Astrocyte (in vitro differentiated cells and primary cell): ENCODE results near the gene CHDH. TPM values are rescaled to one million over a fixed set of nuclear protein-coding genes. Genes with fewer than 3 reads are reported as not detected.

ENCODE experiments used
- DNase-seq: peaks from one replicate; pipeline ENCODE4 v3.0.0-alpha.2; 2010; ENCODE audit warnings: low read depth
- FAIRE-seq: peaks from 2 replicates; lab custom pipeline; 2011; peaks lifted over from hg19 to GRCh38; lab: Jason Lieb, UNC
- H2AFZ ChIP-seq: 2 replicates; pipeline ENCODE4 v1.6.0; 2012; ENCODE audit warnings: low read depth, low read length, inconsistent platforms
- H3K27ac ChIP-seq: 2 replicates; pipeline ENCODE4 v1.5.1; 2011; ENCODE audit warnings: low read depth, low read length, inconsistent platforms
- H3K27me3 ChIP-seq: 2 replicates; pipeline ENCODE4 v1.6.0; 2011; ENCODE audit warnings: low read length, inconsistent platforms; ENCODE audit not compliant: insufficient read depth
- H3K36me3 ChIP-seq: 2 replicates; pipeline ENCODE4 v1.5.1; 2011; ENCODE audit warnings: low read length, inconsistent platforms; ENCODE audit not compliant: insufficient read depth
- H3K4me1 ChIP-seq: 2 replicates; pipeline ENCODE4 v1.5.1; 2011; ENCODE audit warnings: low read length, inconsistent platforms; ENCODE audit not compliant: insufficient read depth
- H3K4me2 ChIP-seq: 2 replicates; pipeline ENCODE4 v1.6.0; 2012; ENCODE audit warnings: low read length, inconsistent platforms
- H3K4me3 ChIP-seq: 2 replicates; pipeline ENCODE4 v1.5.1; 2011; ENCODE audit warnings: low read depth, mild to moderate bottlenecking, low read length, inconsistent platforms; ENCODE audit not compliant: insufficient read depth
- H3K79me2 ChIP-seq: 2 replicates; pipeline ENCODE4 v1.6.0; 2012; ENCODE audit warnings: mild to moderate bottlenecking, low read length, inconsistent platforms; ENCODE audit not compliant: insufficient read depth
- H3K9ac ChIP-seq: 2 replicates; pipeline ENCODE4 v1.6.0; 2012; ENCODE audit warnings: mild to moderate bottlenecking, low read length, inconsistent platforms
- H3K9me3 ChIP-seq: 2 replicates; pipeline ENCODE4 v1.5.1; 2012; ENCODE audit warnings: low read depth, mild to moderate bottlenecking, low read length, inconsistent platforms; ENCODE audit not compliant: insufficient read depth
- H4K20me1 ChIP-seq: 2 replicates; pipeline ENCODE4 v1.6.0; 2012; ENCODE audit warnings: low read length, inconsistent platforms; ENCODE audit not compliant: insufficient read depth
- H3K27ac Mint-ChIP-seq: one replicate; pipeline ENCODE4 v1.8.0; 2021; ENCODE audit warnings: mild to moderate bottlenecking, mixed read lengths; ENCODE audit not compliant: unreplicated experiment
- H3K27me3 Mint-ChIP-seq: one replicate; pipeline ENCODE4 v1.8.0; 2021; ENCODE audit warnings: low read depth, mixed read lengths; ENCODE audit not compliant: unreplicated experiment
- H3K36me3 Mint-ChIP-seq: one replicate; pipeline ENCODE4 v1.8.0; 2021; ENCODE audit warnings: low read depth, mixed read lengths; ENCODE audit not compliant: unreplicated experiment
- H3K4me1 Mint-ChIP-seq: one replicate; pipeline ENCODE4 v1.8.0; 2021; ENCODE audit warnings: low read depth, mixed read lengths; ENCODE audit not compliant: unreplicated experiment
- H3K4me3 Mint-ChIP-seq: one replicate; pipeline ENCODE4 v1.8.0; 2021; ENCODE audit warnings: mild to moderate bottlenecking, moderate library complexity, mixed read lengths; ENCODE audit not compliant: unreplicated experiment
- H3K9me3 Mint-ChIP-seq: one replicate; pipeline ENCODE4 v1.8.0; 2021; ENCODE audit warnings: mild to moderate bottlenecking, mixed read lengths; ENCODE audit not compliant: unreplicated experiment
- CTCF ChIP-seq: IDR thresholded peaks from 2 replicates; pipeline ENCODE4 v1.5.1; 2011; ENCODE audit warnings: low read depth, mild to moderate bottlenecking, inconsistent platforms, low read length, moderate library complexity; ENCODE audit not compliant: insufficient read depth
- EZH2 ChIP-seq: IDR thresholded peaks from 2 replicates; pipeline ENCODE4 v1.6.1; 2012; ENCODE audit warnings: mild to moderate bottlenecking, low read length, inconsistent platforms; ENCODE audit not compliant: insufficient read depth
- total RNA-seq: library from RNA; stranded (reverse); gene quantifications from 2 replicates; pipeline ENCODE4 v1.2.1, GENCODE V29; 2021

CHDH gene
- total RNA-seq, 1 donor from 2014 or later: 0.48 TPM

- Histone ChIP-seq H3K79me2 (no peaks in the 10 kb centered on the region), H3K4me2 (no peak overlapping the region), H3K27me3 (peaks cover 6% of the 10 kb centered on the region), H2AFZ (no peak overlapping the region), H3K4me3 (no peak overlapping the region), H3K9ac (no peak overlapping the region), H3K36me3 (no peaks in the 10 kb centered on the region), H3K27ac (no peak overlapping the region), H3K4me1 (peaks cover 2% of the 10 kb centered on the region), H3K9me3 (no peaks in the 10 kb centered on the region), H4K20me1 (no peaks in the 10 kb centered on the region)
- no peaks in the 10 kb centered on the region for H3K36me3 Mint-ChIP-seq
- no peak for DNase-seq
- no peak for FAIRE-seq
- peaks cover 25% of the 10 kb centered on the region for H3K27me3 Mint-ChIP-seq
- H3K4me1 Mint-ChIP-seq: peaks cover 7% of the 10 kb centered on the region
- H3K9me3 Mint-ChIP-seq: no peaks in the 10 kb centered on the region
- TF ChIP-seq CTCF: no peak
- TF ChIP-seq EZH2: no peak
- H3K4me3 Mint-ChIP-seq: no peak overlapping the region
- no peak overlapping the region for H3K27ac Mint-ChIP-seq
These were observed 56.8 kb downstream of the CHDH start for GRCh38 chr3:53789459-53789858.

GRCh38 chr3:53788038-53788437, 58.2 kb downstream of the CHDH start:
- Histone ChIP-seq H3K79me2 (no peaks in the 10 kb centered on the region), H3K27ac (no peak overlapping the region), H3K9me3 (no peaks in the 10 kb centered on the region), H4K20me1 (no peaks in the 10 kb centered on the region), H3K4me3 (no peak overlapping the region), H3K27me3 (peaks cover 3% of the 10 kb centered on the region), H3K9ac (no peak overlapping the region), H3K4me2 (no peak overlapping the region), H2AFZ (no peak overlapping the region), H3K4me1 (no peaks in the 10 kb centered on the region), H3K36me3 (no peaks in the 10 kb centered on the region)
- Mint-ChIP-seq H3K4me1 (no peaks in the 10 kb centered on the region), H3K36me3 (no peaks in the 10 kb centered on the region), H3K27me3 (peaks cover 39% of the 10 kb centered on the region), H3K9me3 (no peaks in the 10 kb centered on the region), H3K4me3 (no peak overlapping the region), H3K27ac (no peak overlapping the region)
- no peak for FAIRE-seq
- DNase-seq: no peak
- no peak for TF ChIP-seq EZH2
- TF ChIP-seq CTCF: no peak

- H3K36me3 Mint-ChIP-seq: no peaks in the 10 kb centered on the region
- H3K4me2 ChIP-seq: no peak overlapping the region
These were observed 59.2 kb downstream of the CHDH start for GRCh38 chr3:53787016-53787415.

More at GRCh38 chr3:53787016-53787415, 59.2 kb downstream of the CHDH start:
- FAIRE-seq (no peak), DNase-seq (no peak)
- Mint-ChIP-seq H3K27me3 (peaks cover 42% of the 10 kb centered on the region), H3K9me3 (no peaks in the 10 kb centered on the region), H3K4me1 (no peaks in the 10 kb centered on the region), H3K4me3 (no peak overlapping the region), H3K27ac (no peak overlapping the region)
- no peaks in the 10 kb centered on the region for H3K36me3 ChIP-seq
- no peaks in the 10 kb centered on the region for H3K4me1 ChIP-seq
- no peaks in the 10 kb centered on the region for H4K20me1 ChIP-seq
- peaks cover 3% of the 10 kb centered on the region for H3K27me3 ChIP-seq
- H3K9ac ChIP-seq: no peak overlapping the region
- H3K79me2 ChIP-seq: no peaks in the 10 kb centered on the region
- no peak overlapping the region for H3K4me3 ChIP-seq
- TF ChIP-seq CTCF (no peak), EZH2 (no peak)
- no peaks in the 10 kb centered on the region for H3K9me3 ChIP-seq
- no peak overlapping the region for H3K27ac ChIP-seq
- H2AFZ ChIP-seq: no peak overlapping the region
